CD14-positive monocyte (primary cell): ENCODE measurements around the gene EML6. TPM values are rescaled to one million over a fixed set of nuclear protein-coding genes. Genes with fewer than 3 reads are reported as not detected.

Experiments
- DNase-seq, 3 donors: peaks; one replicate each; pipeline ENCODE4 v3.0.0-alpha.2; 2011 to 2022
- H2AFZ ChIP-seq: 2 replicates; pipeline ENCODE4 v1.6.0; 2012; ENCODE audit warnings: mild to moderate bottlenecking, low read depth, low read length, inconsistent platforms; ENCODE audit not compliant: insufficient read depth, poor library complexity, severe bottlenecking
- H3K27ac ChIP-seq, 2 donors: 1 replicate in 1 of 2; 2 replicates in 1 of 2; pipeline ENCODE4 v1.5.1; 2012 to 2013; ENCODE audit warnings: low read length in 2 of 2, control low read depth in 1 of 2, inconsistent platforms in 1 of 2, low read depth in 1 of 2, mild to moderate bottlenecking in 1 of 2
- H3K27me3 ChIP-seq, 2 donors: one replicate each; pipeline versions ENCODE4 v1.6.0 to v1.6.1; 2011 to 2013; ENCODE audit warnings: low read length in 2 of 2; ENCODE audit not compliant: control insufficient read depth in 2 of 2, insufficient read depth in 2 of 2
- H3K36me3 ChIP-seq, 2 donors: replicated peaks in 1 of 2; 1 replicate in 1 of 2; 2 replicates in 1 of 2; pipeline versions ENCODE4 v1.5.1 to v1.6.1; 2012 to 2013; ENCODE audit warnings: low read length in 2 of 2, control low read depth in 1 of 2, inconsistent platforms in 1 of 2, mild to moderate bottlenecking in 1 of 2; ENCODE audit not compliant: insufficient read depth in 2 of 2, control insufficient read depth in 1 of 2
- H3K4me1 ChIP-seq, 2 donors: 1 replicate in 1 of 2; 2 replicates in 1 of 2; pipeline versions ENCODE4 v1.5.1 to v1.6.1; 2012 to 2013; ENCODE audit warnings: low read length in 2 of 2, control low read depth in 1 of 2, inconsistent platforms in 1 of 2, mild to moderate bottlenecking in 1 of 2, moderate library complexity in 1 of 2; ENCODE audit not compliant: insufficient read depth in 2 of 2, control insufficient read depth in 1 of 2
- H3K4me2 ChIP-seq: replicated peaks from 2 replicates; pipeline ENCODE3; 2012; ENCODE audit warnings: low read length, moderate library complexity, mild to moderate bottlenecking; ENCODE audit not compliant: poor library complexity, severe bottlenecking; ENCODE audit errors: extremely low read depth
- H3K4me3 ChIP-seq, 3 experiments: fragments of 200-600 bp in 1 of 3; sonication (generic) in 1 of 3; replicated peaks in 1 of 3; 1 replicate in 2 of 3; 2 replicates in 1 of 3; pipeline ENCODE4 v1.5.1; 2011 to 2013; ENCODE audit warnings: low read length in 3 of 3, mild to moderate bottlenecking in 3 of 3, control low read depth in 2 of 3, low read depth in 2 of 3, inconsistent platforms in 1 of 3, moderate library complexity in 1 of 3
- H3K79me2 ChIP-seq: 2 replicates; pipeline ENCODE4 v1.6.0; 2012; ENCODE audit warnings: mild to moderate bottlenecking, control low read depth, inconsistent platforms, low read length, moderate library complexity; ENCODE audit not compliant: insufficient read depth
- H3K9ac ChIP-seq: 2 replicates; pipeline ENCODE4 v1.6.0; 2017; ENCODE audit warnings: low read length, mild to moderate bottlenecking; ENCODE audit not compliant: insufficient read depth, poor library complexity, severe bottlenecking
- H3K9me3 ChIP-seq, 2 donors: replicated peaks in 1 of 2; 1 replicate in 1 of 2; 2 replicates in 1 of 2; pipeline versions ENCODE4 v1.5.1 to v1.6.1; 2012 to 2013; ENCODE audit warnings: low read length in 2 of 2, control low read depth in 1 of 2; ENCODE audit not compliant: control insufficient read depth in 1 of 2, insufficient read depth in 1 of 2
- H4K20me1 ChIP-seq: 2 replicates; pipeline ENCODE4 v1.6.0; 2012; ENCODE audit warnings: mild to moderate bottlenecking, low read length, control low read depth, moderate library complexity; ENCODE audit not compliant: insufficient read depth
- H3K27ac Mint-ChIP-seq, 7 donors: one replicate each; pipeline ENCODE4 v1.8.0; 2020; ENCODE audit warnings: mild to moderate bottlenecking in 7 of 7, mixed read lengths in 7 of 7, moderate library complexity in 6 of 7, inconsistent platforms in 2 of 7
- H3K27me3 Mint-ChIP-seq, 3 donors: one replicate each; pipeline ENCODE4 v1.8.0; 2021 to 2022; ENCODE audit warnings: low read depth in 3 of 3, mild to moderate bottlenecking in 3 of 3, mixed read lengths in 3 of 3, moderate library complexity in 3 of 3, inconsistent platforms in 1 of 3
- H3K36me3 Mint-ChIP-seq, 2 donors: one replicate each; pipeline ENCODE4 v1.8.0; 2020; ENCODE audit warnings: mixed read lengths in 2 of 2, inconsistent platforms in 1 of 2, mild to moderate bottlenecking in 1 of 2
- H3K4me1 Mint-ChIP-seq: one replicate; pipeline ENCODE4 v1.8.0; 2020; ENCODE audit warnings: mild to moderate bottlenecking, mixed read lengths
- H3K4me3 Mint-ChIP-seq, 2 donors: one replicate each; pipeline ENCODE4 v1.8.0; 2020; ENCODE audit warnings: mild to moderate bottlenecking in 2 of 2, mixed read lengths in 2 of 2, moderate library complexity in 1 of 2
- H3K9me3 Mint-ChIP-seq, 7 donors: one replicate each; pipeline ENCODE4 v1.8.0; 2020 to 2022; ENCODE audit warnings: mixed read lengths in 7 of 7, mild to moderate bottlenecking in 6 of 7, moderate library complexity in 6 of 7, inconsistent platforms in 2 of 7
- CTCF ChIP-seq: fragments of 200-600 bp; IDR thresholded peaks from one replicate; pipeline ENCODE4 v1.8.0; 2022; ENCODE audit warnings: antibody characterized with exemption, mild to moderate bottlenecking
- WGBS: methylation state at CpG from one replicate; pipeline ENCODE4 v1.1.5; 2013; ENCODE audit warnings: missing lambda C conversion rate; ENCODE audit not compliant: insufficient coverage; 5-methylcytosine and 5-hydroxymethylcytosine counted together
- intact Hi-C, 2 donors: fragments of 100-400 bp; cut with micrococcal nuclease; formaldehyde crosslinking; loops; one replicate each; pipeline versions ENCODE4 v1.15.0 to v1.15.1; 2023
- polyA plus RNA-seq, 3 donors: library from polyadenylated mRNA; depleted of rRNA in 1 of 3; unstranded in 2 of 3; stranded (reverse) in 1 of 3; fragments of 300-500 nt in 2 of 3; fragments of >200 nt in 1 of 3; fragmentation: Illumina TruSeq in 2 of 3; gene quantifications; 1 replicate in 2 of 3; 2 replicates in 1 of 3; pipeline ENCODE4 v1.2.3, GENCODE V29; 2012 to 2021

The EML6 gene
- polyA plus RNA-seq, 3 donors, result 0.79 TPM; not detected in 2

GRCh38 chr2:54894467-54894866 lies 171.0 kb downstream of the EML6 start:
- Histone ChIP-seq H3K9me3 (no peaks in the 10 kb centered on the region), H3K4me2 (no peak overlapping the region), H3K27ac (no peak overlapping the region), H3K4me1 (no peaks in the 10 kb centered on the region), H3K4me3 (no peak overlapping the region), H3K9ac (no peak overlapping the region), H2AFZ (no peak overlapping the region), H3K36me3 (no peaks in the 10 kb centered on the region), H3K79me2 (no peaks in the 10 kb centered on the region), H3K27me3 (no peaks in the 10 kb centered on the region), H4K20me1 (no peaks in the 10 kb centered on the region)
- no peak overlapping the region for H3K4me3 Mint-ChIP-seq
- no peak overlapping the region for H3K27ac Mint-ChIP-seq
- 100% methylated on average over 1 of the region's 3 CpGs for WGBS
- no peak for DNase-seq
- no peaks in the 10 kb centered on the region for H3K36me3 Mint-ChIP-seq
- H3K9me3 Mint-ChIP-seq, result no peaks in the 10 kb centered on the region
- H3K4me1 Mint-ChIP-seq, result no peaks in the 10 kb centered on the region
- TF ChIP-seq CTCF, result no peak
- intact Hi-C loops, result no loop called here
- H3K27me3 Mint-ChIP-seq, result peaks cover 0 to 2% (median 1%) of the 10 kb centered on the region in 3 donors

GRCh38 chr2:54895730-54896129 lies 172.3 kb downstream of the EML6 start:
- DNase-seq, result no peak
- Histone ChIP-seq H3K79me2 (no peaks in the 10 kb centered on the region), H3K27me3 (no peaks in the 10 kb centered on the region), H3K4me1 (no peaks in the 10 kb centered on the region), H3K4me2 (no peak overlapping the region), H3K4me3 (no peak overlapping the region), H3K9me3 (no peaks in the 10 kb centered on the region), H3K27ac (no peak overlapping the region), H2AFZ (no peak overlapping the region), H3K36me3 (no peaks in the 10 kb centered on the region), H4K20me1 (no peaks in the 10 kb centered on the region), H3K9ac (no peak overlapping the region)
- peak overlapping the region in 1 of 7 donors; percentile 27 for H3K27ac Mint-ChIP-seq
- H3K9me3 Mint-ChIP-seq, result no peaks in the 10 kb centered on the region
- no peak for TF ChIP-seq CTCF
- no peaks in the 10 kb centered on the region for H3K36me3 Mint-ChIP-seq
- peaks cover 2% of the 10 kb centered on the region for H3K4me1 Mint-ChIP-seq
- H3K4me3 Mint-ChIP-seq, result no peak overlapping the region
- intact Hi-C loops, result no loop called here
- WGBS, result no CpG with 5 or more reads among the region's 1 CpG
- peaks cover 0 to 2% (median 1%) of the 10 kb centered on the region in 3 donors for H3K27me3 Mint-ChIP-seq
